CD4-positive, alpha-beta T cell treated with Interleukin-2 at 100 ng/mL for 4 hours (primary cell): ENCODE data around the gene URGCP.
"Not testable (repeated sequence)": the region's sequence is repeated elsewhere in the genome, so short reads cannot be mapped to it uniquely, and the experiment has no call there.

ENCODE experiments used
- DNase-seq: peaks from one replicate; pipeline ENCODE4 v3.0.0-alpha.2; 2020; ENCODE audit warnings: low spot score

Gene URGCP

DNA sequence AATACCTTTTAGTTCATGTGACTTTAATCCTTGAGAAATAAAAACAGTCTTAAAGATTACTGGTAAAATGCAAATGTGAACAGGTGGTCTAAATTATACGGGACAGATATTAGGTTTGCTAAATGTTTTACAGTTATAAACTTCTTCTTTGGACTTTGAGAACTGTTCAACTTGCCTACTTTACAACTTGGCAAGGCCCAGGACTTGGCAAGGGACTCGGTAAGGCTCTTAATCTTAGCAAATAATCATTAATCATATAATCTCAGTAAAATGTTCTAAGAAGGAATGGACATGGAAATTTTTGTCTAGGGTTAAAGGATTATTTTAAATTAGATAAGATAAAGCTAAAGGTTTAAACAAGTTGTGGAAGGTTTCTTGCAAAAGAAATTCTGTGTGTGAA, 15.0 kb upstream of the URGCP start:
- no peak for DNase-seq

DNA sequence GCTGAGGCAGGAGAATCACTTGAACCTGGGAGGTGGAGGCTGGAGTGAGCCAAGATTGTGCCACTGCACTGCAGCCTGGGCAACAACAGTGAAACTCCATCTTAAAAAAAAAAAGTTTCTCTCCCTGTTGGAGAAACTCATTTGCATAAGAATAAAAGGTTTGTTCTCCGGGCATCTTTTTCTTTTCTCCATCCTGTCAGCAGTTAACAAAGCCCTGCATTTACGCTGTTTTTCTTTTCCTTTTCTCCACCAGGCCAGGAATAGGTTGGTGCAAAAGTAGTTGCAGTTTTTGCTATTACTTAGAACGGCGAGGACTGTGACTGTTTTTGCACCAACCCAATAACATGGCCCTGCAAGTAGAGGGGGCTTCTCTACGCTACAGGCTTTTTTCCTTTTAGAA, 9.5 kb upstream of the URGCP start:
- no peak for DNase-seq

DNA sequence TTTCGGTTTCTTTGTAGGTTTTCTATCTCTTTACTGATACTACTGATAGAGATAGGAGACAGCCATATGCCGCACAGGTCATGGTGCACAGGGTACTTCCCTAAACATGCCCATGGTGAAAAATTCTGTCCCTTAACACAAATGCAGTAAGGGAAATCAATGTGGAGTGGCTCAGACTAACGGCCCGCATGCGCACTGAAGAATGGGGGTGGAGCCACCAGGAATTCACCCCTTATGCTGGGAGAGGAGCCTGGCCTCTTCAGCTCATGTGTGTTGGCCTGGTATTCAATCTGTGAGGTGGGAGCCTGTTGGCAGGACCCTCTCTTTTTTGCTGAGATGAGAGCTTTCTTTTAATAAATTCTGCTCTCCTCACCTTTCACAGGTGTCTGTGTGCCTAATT, 8.4 kb upstream of the URGCP start:
- DNase-seq: no peak

DNA sequence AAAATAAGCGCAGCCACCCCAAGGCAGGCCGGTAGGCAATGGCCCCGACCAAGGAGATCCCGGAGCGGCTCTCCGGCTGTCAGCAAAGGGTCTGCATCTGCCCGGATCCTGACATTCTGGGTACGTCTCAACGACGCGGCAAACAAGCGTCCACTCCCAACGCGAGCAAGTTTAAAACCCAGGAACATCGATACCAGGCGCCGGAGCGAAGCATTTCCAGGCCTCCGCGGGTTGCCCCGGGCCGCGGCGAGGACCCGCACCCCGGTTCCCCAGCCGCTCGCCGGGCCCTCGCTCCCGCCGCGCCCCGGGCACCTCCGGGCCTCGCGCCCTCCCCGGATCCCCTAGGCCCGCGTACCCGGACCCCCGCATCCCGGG, 453 bp downstream of the URGCP start:
- DNase-seq: peak; percentile 6

DNA sequence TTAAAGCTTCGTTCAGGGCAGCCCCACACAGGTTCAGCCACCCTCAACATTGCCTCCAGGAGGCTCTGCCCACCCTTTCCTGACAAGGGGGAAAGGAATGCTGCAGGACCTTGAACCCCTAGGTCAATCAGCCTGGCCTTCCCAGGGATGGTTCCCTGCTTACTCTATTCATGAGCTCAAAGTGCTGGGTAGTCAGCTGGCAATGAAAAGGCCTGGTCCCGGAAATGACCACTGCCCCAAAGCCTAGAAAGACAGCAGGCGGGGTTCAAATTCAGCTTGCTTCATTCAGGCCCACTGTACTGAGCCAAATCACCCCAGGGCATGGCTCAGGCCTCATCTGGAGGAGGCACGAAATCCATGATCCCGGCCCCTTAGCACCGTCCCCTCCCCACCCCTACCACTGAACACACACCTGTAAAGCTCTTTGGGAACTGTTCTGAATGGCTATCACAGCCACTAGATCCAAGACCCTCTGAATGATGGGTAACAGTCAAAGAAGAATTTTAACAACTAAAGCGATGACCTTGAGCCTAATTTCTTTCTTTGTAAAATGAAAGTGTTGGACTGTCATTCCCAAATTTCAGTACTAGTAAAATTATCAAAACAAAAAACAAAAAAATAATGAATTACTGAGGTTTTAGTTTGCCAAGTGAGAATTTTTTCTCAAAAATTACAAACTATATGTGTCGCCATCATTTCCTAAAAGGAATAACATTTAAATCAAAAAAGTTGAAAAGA, 1.0 kb downstream of the URGCP start:
- DNase-seq: no peak

DNA sequence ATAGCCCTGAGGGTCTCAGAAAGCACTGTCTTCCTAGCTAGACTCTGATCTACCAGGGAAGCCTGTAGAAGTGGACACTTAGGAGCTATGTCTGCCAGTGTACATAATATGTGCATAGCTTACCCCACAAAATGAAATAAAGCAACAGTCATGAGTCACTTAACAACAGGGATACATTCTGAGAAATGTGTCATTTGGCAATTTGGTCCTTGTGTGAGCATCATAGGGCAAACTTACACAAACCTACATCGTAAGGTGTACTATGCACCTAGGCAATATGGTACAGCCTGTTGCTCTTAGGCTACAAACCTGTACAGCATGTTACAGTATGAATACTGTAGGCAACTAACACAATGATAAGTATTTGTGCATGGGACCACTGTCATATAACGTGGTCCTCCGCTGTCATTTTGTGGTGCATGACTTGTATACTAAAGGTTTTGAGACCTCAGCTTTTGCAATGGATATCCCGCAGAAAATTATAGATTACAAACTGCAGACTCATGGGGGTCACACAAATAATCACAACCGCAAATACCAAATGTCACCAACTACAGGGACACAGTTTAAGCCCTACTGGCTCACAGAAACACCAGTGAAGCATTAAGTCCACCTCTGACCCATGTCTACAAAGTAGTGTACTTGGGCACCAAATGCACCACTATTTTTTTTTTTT, 1.7 kb downstream of the URGCP start:
- peak; percentile 5 for DNase-seq

DNA sequence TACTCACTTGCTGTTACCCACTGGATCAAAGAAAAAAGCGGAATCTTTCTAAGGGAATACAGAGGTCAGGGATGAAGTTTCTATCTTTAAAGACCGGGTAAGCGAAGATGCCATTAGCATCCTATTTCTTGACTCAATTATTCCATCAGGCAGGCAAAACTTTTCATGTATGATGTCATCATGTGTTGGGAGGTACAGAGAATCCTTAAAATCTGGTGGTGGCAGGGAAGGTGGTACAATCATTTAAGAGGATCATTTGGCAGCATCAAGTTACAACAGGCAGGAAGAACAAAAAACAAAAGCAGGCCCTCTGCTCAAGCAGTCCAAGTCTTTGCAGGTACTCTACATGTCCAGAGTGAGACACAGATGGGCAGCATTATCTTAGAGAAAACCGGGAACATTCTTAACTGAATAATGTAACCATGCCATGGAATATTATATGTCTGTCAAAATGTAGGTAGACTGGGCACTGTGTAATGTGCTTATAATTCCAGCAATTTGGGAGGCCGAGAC, 3.8 kb downstream of the URGCP start:
- no peak for DNase-seq

GRCh38 chr7:43898571-43898970, 7.8 kb downstream of the URGCP start:
- not testable (repeated sequence) for DNase-seq

DNA sequence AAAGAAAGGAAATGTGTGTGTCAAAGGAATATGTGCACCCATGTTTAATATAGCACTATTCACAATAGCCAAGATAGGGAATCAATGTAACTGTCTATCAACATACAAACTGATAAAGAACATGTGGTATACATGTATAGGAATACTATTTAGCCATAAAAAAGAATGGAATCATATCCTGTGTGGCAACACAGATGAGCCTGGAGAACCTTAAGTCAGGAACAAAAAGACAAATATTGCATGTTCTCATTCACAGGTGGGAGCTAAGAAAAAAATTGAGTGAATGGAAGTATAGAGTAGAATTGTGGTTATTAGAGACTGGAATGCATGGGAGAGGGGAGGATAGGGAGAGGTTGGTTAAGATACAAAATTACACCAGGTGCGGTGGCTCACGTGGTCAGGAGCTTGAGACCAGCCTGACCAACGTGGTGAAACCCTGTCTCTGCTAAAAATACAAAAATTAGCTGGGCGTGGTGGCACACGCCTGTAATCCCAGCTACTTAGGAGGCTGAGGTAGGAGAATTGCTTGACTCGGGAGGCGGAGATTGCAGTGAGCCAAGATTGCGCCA, 10.5 kb downstream of the URGCP start:
- DNase-seq: no peak

DNA sequence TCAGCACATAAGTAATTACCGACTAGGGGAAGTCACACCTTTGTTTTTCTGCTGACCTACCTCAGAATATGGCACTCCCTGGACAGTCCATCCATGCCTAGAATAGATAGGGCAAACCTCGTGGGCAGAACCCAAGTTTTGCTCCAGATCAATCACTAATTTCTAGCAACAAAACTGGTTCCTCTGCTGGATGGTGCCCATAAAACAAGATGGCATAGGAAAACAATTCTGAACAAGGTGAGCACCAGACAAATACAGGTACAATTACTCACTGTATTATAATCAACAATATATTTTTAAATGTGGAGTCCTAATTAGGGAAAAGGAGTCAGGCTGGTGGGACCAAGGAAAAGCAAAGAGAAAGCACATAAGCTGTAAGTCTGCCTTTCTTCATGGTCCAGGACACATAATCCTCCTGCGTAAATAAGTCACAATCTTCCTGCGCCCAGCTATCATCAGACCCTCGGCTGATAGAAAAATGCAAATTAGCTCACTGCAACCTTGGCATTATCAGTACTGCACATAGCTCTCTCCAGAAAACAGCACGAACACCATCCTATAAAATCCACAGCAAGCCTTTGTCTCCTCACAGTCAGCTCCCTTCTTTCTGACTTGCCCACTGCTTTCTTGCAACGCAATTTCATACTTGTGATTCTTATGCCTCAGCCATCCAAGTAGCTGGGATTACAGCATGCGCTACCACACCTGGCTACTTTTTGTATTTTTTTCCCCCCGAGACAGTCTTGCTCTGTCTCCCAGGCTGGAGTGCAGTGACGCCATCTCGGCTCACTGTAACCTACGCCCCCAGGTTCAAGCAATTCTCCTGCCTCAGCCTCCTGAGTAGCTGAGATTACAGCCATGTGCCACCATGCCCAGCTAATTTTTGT, 15.1 kb downstream of the URGCP start:
- DNase-seq: no peak

DNA sequence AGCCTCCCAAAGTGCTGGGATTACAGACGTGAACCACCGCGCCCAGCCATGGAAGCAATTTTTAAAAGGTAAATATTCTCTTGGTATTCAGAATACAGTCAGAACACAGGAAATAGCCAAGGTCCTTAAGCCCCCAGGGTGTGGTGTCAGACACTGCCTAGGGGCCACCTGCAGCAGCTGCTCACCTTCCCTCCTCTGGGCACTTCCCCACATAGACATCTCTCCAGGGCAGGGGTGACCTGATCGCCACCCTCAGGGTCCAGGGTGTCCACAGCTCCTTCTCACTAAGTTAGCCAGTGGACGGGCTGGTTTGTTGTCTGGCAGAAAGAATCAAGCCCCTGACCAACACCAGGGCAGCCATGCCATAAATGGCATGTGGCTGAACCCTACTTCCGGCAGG, 15.9 kb downstream of the URGCP start:
- no peak for DNase-seq

- peak; percentile 19 for DNase-seq
Measured at GRCh38 chr7:43888993-43889945, 17.1 kb downstream of the URGCP start.

GRCh38 chr7:43884617-43885016, 21.8 kb downstream of the URGCP start:
- no peak for DNase-seq

GRCh38 chr7:43884209-43884608, 22.2 kb downstream of the URGCP start:
- DNase-seq: no peak

DNA sequence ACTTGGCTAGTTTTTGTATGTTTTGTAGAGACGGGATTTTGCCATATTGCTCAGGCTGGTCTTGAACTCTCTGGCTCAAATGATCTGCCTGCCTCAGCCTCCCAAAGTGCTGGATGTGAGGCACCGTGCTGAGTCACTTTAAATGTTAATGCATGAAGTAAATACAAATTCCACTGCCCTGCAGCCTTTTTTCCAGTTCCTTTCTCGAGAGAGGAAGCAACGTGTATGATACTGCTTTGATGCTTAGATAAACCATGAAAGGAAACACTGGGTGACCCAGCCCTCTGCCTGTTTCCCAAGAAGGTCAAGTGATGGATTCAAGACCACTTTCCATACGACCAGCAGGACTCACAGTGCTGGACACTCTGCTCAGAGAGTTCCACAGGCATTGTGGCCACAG, 25.8 kb downstream of the URGCP start:
- DNase-seq: no peak

- DNase-seq: no peak
Measured at GRCh38 chr7:43879477-43879876, 26.9 kb downstream of the URGCP start.

DNA sequence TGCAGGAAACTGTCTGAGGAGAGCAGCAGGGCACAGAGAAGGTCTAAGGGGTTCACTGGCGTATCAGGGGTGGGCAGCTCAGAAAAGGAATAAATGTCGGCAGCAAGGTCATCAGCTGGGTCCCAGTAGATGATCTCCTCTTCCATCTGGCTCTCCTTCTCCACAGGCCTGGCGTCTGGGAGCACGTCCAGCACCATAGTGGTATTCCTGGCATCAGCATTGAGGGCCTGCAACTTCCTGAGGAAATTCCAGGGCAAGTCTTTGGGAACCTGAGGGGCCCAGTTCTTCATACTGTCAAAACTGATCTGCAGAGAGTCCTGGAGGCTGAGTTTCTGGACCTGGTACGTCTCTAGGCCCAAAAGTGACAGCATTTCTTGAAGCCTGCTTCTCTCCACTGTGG, 27.5 kb downstream of the URGCP start:
- no peak for DNase-seq

DNA sequence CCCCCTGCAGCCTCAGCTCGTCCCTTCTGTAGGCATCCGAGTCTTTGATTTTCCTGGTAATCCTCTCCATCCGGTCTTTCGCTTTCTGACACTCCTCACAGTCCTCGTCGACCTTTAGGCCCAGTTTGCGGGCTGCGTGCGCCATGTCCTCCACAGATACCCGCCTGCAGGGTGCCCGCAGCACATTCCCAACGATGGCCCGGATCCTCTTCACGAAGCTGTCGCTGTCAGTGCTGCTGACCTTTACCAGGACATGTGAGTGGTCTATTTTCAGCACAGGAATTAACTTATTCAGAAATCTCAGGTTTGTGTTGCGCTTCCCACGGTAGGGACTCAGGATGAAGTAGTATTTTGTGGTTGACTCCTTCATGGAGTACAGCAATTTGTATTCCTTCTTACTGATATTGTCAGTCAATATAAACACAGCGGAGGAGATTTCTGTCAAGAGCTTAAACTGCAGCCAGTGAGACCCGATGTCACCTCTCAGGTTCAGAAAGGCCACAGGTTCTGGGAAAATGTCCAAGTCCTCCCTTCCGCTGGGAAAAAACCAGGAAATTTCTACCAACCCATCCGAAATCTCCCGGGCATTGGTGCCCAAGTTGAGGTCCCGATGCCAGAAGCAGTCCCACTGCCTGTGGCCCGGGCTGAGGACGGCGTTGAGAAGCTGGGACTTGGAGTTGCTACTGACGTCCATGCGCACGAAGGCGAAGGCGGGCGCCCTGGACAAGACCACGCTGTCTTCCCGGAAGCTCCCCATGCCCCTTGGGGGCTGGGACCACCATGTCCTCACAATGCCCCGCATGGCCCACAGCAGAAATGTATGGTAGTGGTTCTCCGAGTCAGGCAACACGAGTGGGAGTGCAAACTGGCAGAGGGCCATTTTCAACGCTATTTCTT, 28.2 kb downstream of the URGCP start:
- no peak for DNase-seq

DNA sequence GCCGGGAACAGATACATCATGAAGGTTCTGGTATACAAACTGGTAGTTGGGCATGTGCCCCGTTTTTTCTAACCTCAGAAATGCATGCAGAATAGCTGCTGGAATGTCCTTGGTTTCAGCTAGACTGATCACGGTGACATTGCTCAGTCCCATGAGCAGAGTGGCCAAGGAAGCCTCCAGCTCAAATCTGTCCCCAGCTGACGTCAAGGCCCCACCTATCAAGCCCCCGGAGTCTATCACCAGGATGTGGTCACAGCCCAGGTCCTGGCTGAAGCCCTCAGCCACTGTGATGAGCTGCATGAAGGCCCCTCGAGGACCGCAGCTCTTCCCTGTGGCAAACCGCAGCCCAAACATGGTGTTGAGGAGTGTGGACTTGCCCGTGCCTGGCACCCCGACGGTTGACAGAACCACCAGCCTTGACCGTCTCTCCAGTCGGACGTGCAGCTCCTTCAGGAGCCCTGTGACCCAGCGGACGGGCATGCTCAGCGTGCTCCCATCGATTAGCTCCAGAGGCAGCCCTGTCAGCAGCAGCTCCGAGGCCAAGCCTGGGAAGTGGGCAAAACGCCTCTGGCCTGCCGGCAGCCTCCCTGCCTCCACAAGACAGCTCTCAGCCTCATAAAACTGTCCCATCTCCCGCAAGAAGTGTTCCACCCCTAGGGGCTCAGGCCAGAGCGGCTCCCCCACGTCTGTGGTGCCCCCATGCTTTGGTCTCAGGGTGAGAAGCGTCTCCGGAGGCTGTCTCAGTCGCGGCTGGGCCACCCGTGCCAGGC, 29.2 kb downstream of the URGCP start:
- no peak for DNase-seq
